CD8-positive, alpha-beta memory T cell (primary cell): ENCODE measurements around the gene ARL8A. TPM values are rescaled to one million over a fixed set of nuclear protein-coding genes. Genes with fewer than 3 reads are reported as not detected.
A peak's percentile ranks its signal among the peaks of the same experiment; 100 is the strongest.

ENCODE experiments used
- CTCF ChIA-PET: fragments of 350-600 bp; sonication (Branson Sonifier 250); formaldehyde crosslinking; loops from one replicate; lab custom pipeline; 2021; ENCODE audit warnings: antibody characterized with exemption; lab: Charles Lee
- POLR2A ChIA-PET: fragments of 350-600 bp; sonication (Branson Sonifier 250); formaldehyde crosslinking; loops from one replicate; lab custom pipeline; 2021; ENCODE audit warnings: antibody characterized with exemption; lab: Charles Lee
- DNase-seq, 5 donors: peaks; one replicate each; pipeline versions ENCODE4 v3.0.0 to v3.0.0-alpha.2; 2020 to 2022; ENCODE audit warnings: mixed read lengths in 1 of 5
- H3K27ac ChIP-seq: one replicate; pipeline ENCODE4 v1.7.0; 2013; ENCODE audit warnings: low read depth, mild to moderate bottlenecking, low read length, moderate library complexity
- H3K27me3 ChIP-seq: 2 replicates; pipeline ENCODE4 v1.7.0; 2013; ENCODE audit warnings: low read length, mild to moderate bottlenecking; ENCODE audit not compliant: insufficient read depth, poor library complexity, severe bottlenecking
- H3K36me3 ChIP-seq: 2 replicates; pipeline ENCODE4 v1.7.0; 2013; ENCODE audit warnings: mild to moderate bottlenecking, low read length, moderate library complexity; ENCODE audit not compliant: insufficient read depth
- H3K4me1 ChIP-seq: 2 replicates; pipeline ENCODE4 v1.7.0; 2013; ENCODE audit warnings: mild to moderate bottlenecking, low read length, moderate library complexity; ENCODE audit not compliant: insufficient read depth
- H3K4me3 ChIP-seq: 2 replicates; pipeline ENCODE4 v1.7.0; 2013; ENCODE audit warnings: mild to moderate bottlenecking, low read length
- H3K9me3 ChIP-seq: 2 replicates; pipeline ENCODE4 v1.7.0; 2013; ENCODE audit warnings: mild to moderate bottlenecking, low read length
- H3K27ac Mint-ChIP-seq, 8 donors: one replicate each; pipeline ENCODE4 v1.8.0; 2020 to 2021; ENCODE audit warnings: mixed read lengths in 8 of 8, mild to moderate bottlenecking in 6 of 8, inconsistent platforms in 3 of 8, moderate library complexity in 3 of 8
- H3K27me3 Mint-ChIP-seq, 2 donors: one replicate each; pipeline ENCODE4 v1.8.0; 2020 to 2021; ENCODE audit warnings: mixed read lengths in 2 of 2, mild to moderate bottlenecking in 1 of 2, moderate library complexity in 1 of 2
- H3K36me3 Mint-ChIP-seq, 3 donors: one replicate each; pipeline ENCODE4 v1.8.0; 2020 to 2021; ENCODE audit warnings: mixed read lengths in 3 of 3, inconsistent platforms in 1 of 3, mild to moderate bottlenecking in 1 of 3
- H3K4me1 Mint-ChIP-seq, 3 donors: one replicate each; pipeline ENCODE4 v1.8.0; 2020 to 2021; ENCODE audit warnings: mixed read lengths in 3 of 3, inconsistent platforms in 1 of 3, mild to moderate bottlenecking in 1 of 3
- H3K4me3 Mint-ChIP-seq, 7 donors: one replicate each; pipeline ENCODE4 v1.8.0; 2020 to 2021; ENCODE audit warnings: mixed read lengths in 7 of 7, mild to moderate bottlenecking in 6 of 7, moderate library complexity in 4 of 7, inconsistent platforms in 2 of 7
- H3K9me3 Mint-ChIP-seq, 5 donors: one replicate each; pipeline ENCODE4 v1.8.0; 2020 to 2022; ENCODE audit warnings: mixed read lengths in 5 of 5, mild to moderate bottlenecking in 3 of 5, moderate library complexity in 2 of 5, inconsistent platforms in 1 of 5
- polyA plus RNA-seq: library from polyadenylated mRNA; unstranded; fragments of 300-500 nt; fragmentation: Illumina TruSeq; gene quantifications from one replicate; pipeline ENCODE4 v1.2.3, GENCODE V29; 2021
- total RNA-seq, 2 experiments: library from RNA; stranded (reverse); gene quantifications; one replicate each; pipeline ENCODE4 v1.2.3, GENCODE V29; 2021

Gene ARL8A
- total and polyA plus RNA-seq, 3 experiments from 2014 or later: 12.3 to 51.4 (median 50.2) TPM

GRCh38 chr1:202154766-202155477, 10.4 kb upstream of the ARL8A start:
- H3K27me3 ChIP-seq: no peaks in the 10 kb centered on the region
- peak overlapping the region; percentile 0 for H3K27ac ChIP-seq
- ChIA-PET CTCF (interaction anchor here (0.9 to 3.7 kb wide), 15 partner anchors 9 to 187 kb away, joined by 3 to 26 read pairs (median 7); partner anchors contain the start of genes ARL8A, LGR6 and UBE2T), POLR2A (interaction anchor here (0.6 kb wide), 2 partner anchors 12 to 411 kb away, joined by 3 read pairs; no protein-coding TSS in a partner anchor)
- H3K9me3 Mint-ChIP-seq: no peaks in the 10 kb centered on the region
- H3K27ac Mint-ChIP-seq: peak overlapping the region; percentile 70 to 97 (median 94)
- H3K4me1 Mint-ChIP-seq: peaks cover 51 to 63% (median 59%) of the 10 kb centered on the region in 3 donors
- H3K4me3 Mint-ChIP-seq: peak overlapping the region in 4 of 7 donors; percentile 8 to 38 (median 27)
- peaks cover 4 to 84% (median 31%) of the 10 kb centered on the region in 3 donors for H3K36me3 Mint-ChIP-seq
- H3K4me1 ChIP-seq: peaks cover 42% of the 10 kb centered on the region
- no peaks in the 10 kb centered on the region for H3K9me3 ChIP-seq
- peak in 4 of 5 donors; percentile 39 to 70 (median 46) for DNase-seq
- H3K27me3 Mint-ChIP-seq: peaks cover 0 to 3% of the 10 kb centered on the region in 2 donors
- peaks cover 72% of the 10 kb centered on the region for H3K36me3 ChIP-seq
- no peak overlapping the region for H3K4me3 ChIP-seq

- Mint-ChIP-seq H3K27me3 (peaks cover 0 to 3% of the 10 kb centered on the region in 2 donors), H3K9me3 (no peaks in the 10 kb centered on the region), H3K36me3 (peaks cover 4 to 82% (median 31%) of the 10 kb centered on the region in 3 donors), H3K27ac (peak overlapping the region; percentile 70 to 97 (median 94)), H3K4me3 (no peak overlapping the region), H3K4me1 (peaks cover 44 to 59% (median 53%) of the 10 kb centered on the region in 3 donors)
- Histone ChIP-seq H3K27me3 (no peaks in the 10 kb centered on the region), H3K9me3 (no peaks in the 10 kb centered on the region), H3K4me3 (no peak overlapping the region), H3K4me1 (peaks cover 41% of the 10 kb centered on the region), H3K27ac (no peak overlapping the region), H3K36me3 (peaks cover 72% of the 10 kb centered on the region)
- ChIA-PET CTCF (interaction anchor here (0.7 to 3.7 kb wide), 15 partner anchors 8 to 188 kb away, joined by 3 to 26 read pairs (median 7); partner anchors contain the start of genes ARL8A, LGR6 and UBE2T), POLR2A (interaction anchor here (0.6 to 1.0 kb wide), 2 partner anchors 29 to 411 kb away, joined by 3 read pairs; no protein-coding TSS in a partner anchor)
- no peak for DNase-seq
These were observed 9.7 kb upstream of the ARL8A start for GRCh38 chr1:202154148-202154765.

- H3K9me3 ChIP-seq: no peaks in the 10 kb centered on the region
- Mint-ChIP-seq H3K36me3 (peaks cover 4 to 89% (median 31%) of the 10 kb centered on the region in 3 donors), H3K27ac (peak overlapping the region in 7 of 8 donors; percentile 27 to 96 (median 77)), H3K4me1 (peaks cover 35 to 49% (median 43%) of the 10 kb centered on the region in 3 donors), H3K9me3 (no peaks in the 10 kb centered on the region), H3K4me3 (no peak overlapping the region), H3K27me3 (peaks cover 0 to 1% of the 10 kb centered on the region in 2 donors)
- H3K27ac ChIP-seq: no peak overlapping the region
- peaks cover 31% of the 10 kb centered on the region for H3K4me1 ChIP-seq
- peaks cover 79% of the 10 kb centered on the region for H3K36me3 ChIP-seq
- POLR2A ChIA-PET: interaction anchor here (1.0 kb wide), 1 partner anchor 30 kb away, joined by 3 read pairs; no protein-coding TSS in a partner anchor
- CTCF ChIA-PET: interaction anchor here (0.7 to 3.3 kb wide), 4 partner anchors 9 to 39 kb away, joined by 3 to 22 read pairs (median 13); no protein-coding TSS in a partner anchor
- H3K4me3 ChIP-seq: no peak overlapping the region
- H3K27me3 ChIP-seq: no peaks in the 10 kb centered on the region
- no peak for DNase-seq
These were observed 8.7 kb upstream of the ARL8A start for GRCh38 chr1:202153284-202153683.

- Histone ChIP-seq H3K4me1 (peaks cover 22% of the 10 kb centered on the region), H3K27me3 (no peaks in the 10 kb centered on the region), H3K36me3 (peaks cover 78% of the 10 kb centered on the region), H3K9me3 (no peaks in the 10 kb centered on the region), H3K4me3 (no peak overlapping the region), H3K27ac (no peak overlapping the region)
- H3K9me3 Mint-ChIP-seq: no peaks in the 10 kb centered on the region
- H3K36me3 Mint-ChIP-seq: peaks cover 8 to 91% (median 32%) of the 10 kb centered on the region in 3 donors
- H3K4me3 Mint-ChIP-seq: no peak overlapping the region
- H3K27ac Mint-ChIP-seq: peak overlapping the region in 3 of 8 donors; percentile 21 to 68 (median 36)
- no peak for DNase-seq
- peaks cover 0 to 1% of the 10 kb centered on the region in 2 donors for H3K27me3 Mint-ChIP-seq
- CTCF ChIA-PET: interaction anchor here (1.9 to 2.1 kb wide), 2 partner anchors 8 to 40 kb away, joined by 6 to 8 read pairs; partner anchors contain the start of gene PTPN7
- peaks cover 28 to 40% (median 34%) of the 10 kb centered on the region in 3 donors for H3K4me1 Mint-ChIP-seq
- POLR2A ChIA-PET: no interaction called here
These were observed 7.9 kb upstream of the ARL8A start for GRCh38 chr1:202152399-202152798.

- Histone ChIP-seq H3K27me3 (no peaks in the 10 kb centered on the region), H3K4me1 (peaks cover 12% of the 10 kb centered on the region), H3K27ac (no peak overlapping the region), H3K9me3 (no peaks in the 10 kb centered on the region), H3K4me3 (no peak overlapping the region), H3K36me3 (peaks cover 69% of the 10 kb centered on the region)
- POLR2A ChIA-PET: no interaction called here
- Mint-ChIP-seq H3K27ac (peak overlapping the region; percentile 0 to 90 (median 64)), H3K4me1 (peaks cover 21 to 33% (median 23%) of the 10 kb centered on the region in 3 donors), H3K9me3 (no peaks in the 10 kb centered on the region), H3K27me3 (peaks cover 0 to 1% of the 10 kb centered on the region in 2 donors), H3K36me3 (peaks cover 8 to 84% (median 28%) of the 10 kb centered on the region in 3 donors), H3K4me3 (peak overlapping the region in 1 of 7 donors; percentile 54)
- CTCF ChIA-PET: interaction anchor here (1.0 to 2.1 kb wide), 3 partner anchors 9 to 42 kb away, joined by 3 to 8 read pairs (median 6); partner anchors contain the start of gene PTPN7
- DNase-seq: no peak
These were observed 6.5 kb upstream of the ARL8A start for GRCh38 chr1:202151045-202151444.

GRCh38 chr1:202150602-202151001, 6.1 kb upstream of the ARL8A start:
- H3K4me3 ChIP-seq: no peak overlapping the region
- Mint-ChIP-seq H3K27ac (peak overlapping the region in 6 of 8 donors; percentile 48 to 90 (median 64)), H3K27me3 (peaks cover 0 to 1% of the 10 kb centered on the region in 2 donors), H3K9me3 (no peaks in the 10 kb centered on the region), H3K4me3 (peak overlapping the region in 2 of 7 donors; percentile 54 to 68), H3K36me3 (peaks cover 8 to 81% (median 25%) of the 10 kb centered on the region in 3 donors), H3K4me1 (peaks cover 19 to 30% (median 22%) of the 10 kb centered on the region in 3 donors)
- H3K9me3 ChIP-seq: no peaks in the 10 kb centered on the region
- CTCF ChIA-PET: interaction anchor here (0.6 to 2.1 kb wide), 4 partner anchors 9 to 38 kb away, joined by 3 to 8 read pairs (median 4); partner anchors contain the start of gene PTPN7
- POLR2A ChIA-PET: no interaction called here
- H3K27me3 ChIP-seq: no peaks in the 10 kb centered on the region
- H3K27ac ChIP-seq: no peak overlapping the region
- peaks cover 69% of the 10 kb centered on the region for H3K36me3 ChIP-seq
- no peak for DNase-seq
- peaks cover 8% of the 10 kb centered on the region for H3K4me1 ChIP-seq

- Histone ChIP-seq H3K9me3 (no peaks in the 10 kb centered on the region), H3K27me3 (no peaks in the 10 kb centered on the region), H3K4me1 (peaks cover 8% of the 10 kb centered on the region), H3K27ac (no peak overlapping the region), H3K36me3 (peaks cover 65% of the 10 kb centered on the region), H3K4me3 (no peak overlapping the region)
- Mint-ChIP-seq H3K4me1 (peaks cover 19 to 30% (median 22%) of the 10 kb centered on the region in 3 donors), H3K36me3 (peaks cover 8 to 80% (median 23%) of the 10 kb centered on the region in 3 donors), H3K4me3 (no peak overlapping the region), H3K27me3 (peaks cover 0 to 1% of the 10 kb centered on the region in 2 donors), H3K9me3 (no peaks in the 10 kb centered on the region), H3K27ac (peak overlapping the region in 4 of 8 donors; percentile 48 to 85 (median 72))
- ChIA-PET CTCF (interaction anchor here (0.6 to 1.2 kb wide), 2 partner anchors 10 to 39 kb away, joined by 3 to 5 read pairs; partner anchors contain the start of gene PTPN7), POLR2A (no interaction called here)
- DNase-seq: no peak
These were observed 5.7 kb upstream of the ARL8A start for GRCh38 chr1:202150187-202150586.
